ENCODE data around the gene PACSIN2.

GRCh38 chr22:42993651-42994275, 21.2 kb downstream of the PACSIN2 start:
- TF ChIP-seq ZNF232 (CRISPR knock-in tag; IDR thresholded peaks at IDR 0.05) = no peak
- TF ChIP-seq CTCF (IDR thresholded peaks at IDR 0.05) = no peak
- no peak for TF ChIP-seq TEAD4 (CRISPR knock-in tag; IDR thresholded peaks at IDR 0.05)
- TF ChIP-seq ZNF423 (CRISPR knock-in tag; IDR thresholded peaks at IDR 0.05) = no peak
- no peak for TF ChIP-seq ATF3 (CRISPR knock-in tag; conservative IDR thresholded peaks at IDR 0.05)
- TF ChIP-seq ZNF121 (CRISPR knock-in tag; IDR thresholded peaks at IDR 0.05) = no peak
- TF ChIP-seq ESRRA (CRISPR knock-in tag; IDR thresholded peaks at IDR 0.05; ENCODE audit: borderline replicate concordance) = no peak
- no peak for TF ChIP-seq CREM (CRISPR knock-in tag; IDR thresholded peaks at IDR 0.05)
- TF ChIP-seq ATF2 (CRISPR knock-in tag; IDR thresholded peaks at IDR 0.05; ENCODE audit: borderline replicate concordance, low read depth) = no peak
